Activated gamma-delta T cell treated with anti-CD3 and anti-CD28 coated beads, Interleukin-2, amount 50 U/mL, for 16 hours (primary cell): ENCODE data around the gene DOCK11.
"Not testable (repeated sequence)": the region's sequence is repeated elsewhere in the genome, so short reads cannot be mapped to it uniquely, and the experiment has no call there.

Experiments
- DNase-seq: peaks from one replicate; pipeline ENCODE4 v3.0.0-alpha.2; 2020; ENCODE audit warnings: low read depth

Gene DOCK11

GRCh38 chrX:118570209-118570608 is 74.6 kb downstream of the DOCK11 start:
- DNase-seq: no peak

- DNase-seq: no peak
Observed at GRCh38 chrX:118571836-118572235, 76.2 kb downstream of the DOCK11 start.

- DNase-seq: no peak
Observed at GRCh38 chrX:118574666-118575065, 79.1 kb downstream of the DOCK11 start.

- DNase-seq: no peak
Observed at GRCh38 chrX:118577041-118577440, 81.4 kb downstream of the DOCK11 start.

- no peak for DNase-seq
Observed at GRCh38 chrX:118579417-118579816, 83.8 kb downstream of the DOCK11 start.

- DNase-seq: not testable (repeated sequence)
Observed at GRCh38 chrX:118582926-118583325, 87.3 kb downstream of the DOCK11 start.

- no peak for DNase-seq
Observed at GRCh38 chrX:118583781-118584180, 88.2 kb downstream of the DOCK11 start.

GRCh38 chrX:118585296-118585695 is 89.7 kb downstream of the DOCK11 start:
- DNase-seq: no peak

- not testable (repeated sequence) for DNase-seq
Observed at GRCh38 chrX:118586206-118586605, 90.6 kb downstream of the DOCK11 start.

GRCh38 chrX:118588715-118589114 is 93.1 kb downstream of the DOCK11 start:
- DNase-seq: no peak

GRCh38 chrX:118589227-118589626 is 93.6 kb downstream of the DOCK11 start:
- no peak for DNase-seq

GRCh38 chrX:118593407-118593806 is 97.8 kb downstream of the DOCK11 start:
- no peak for DNase-seq

GRCh38 chrX:118594697-118595420 is 99.2 kb downstream of the DOCK11 start:
- no peak for DNase-seq

- no peak for DNase-seq
Observed at GRCh38 chrX:118595501-118596042, 100.0 kb downstream of the DOCK11 start.

GRCh38 chrX:118596390-118596789 is 100.8 kb downstream of the DOCK11 start:
- DNase-seq: no peak

GRCh38 chrX:118603981-118604380 is 108.4 kb downstream of the DOCK11 start:
- peak; percentile 9 for DNase-seq

GRCh38 chrX:118612290-118612689 is 116.7 kb downstream of the DOCK11 start:
- DNase-seq: no peak

GRCh38 chrX:118614150-118614549 is 118.5 kb downstream of the DOCK11 start:
- no peak for DNase-seq

- no peak for DNase-seq
Observed at GRCh38 chrX:118615141-118615540, 119.5 kb downstream of the DOCK11 start.

- no peak for DNase-seq
Observed at GRCh38 chrX:118621081-118621759, 125.6 kb downstream of the DOCK11 start.

- DNase-seq: no peak
Observed at GRCh38 chrX:118623062-118623461, 127.4 kb downstream of the DOCK11 start.

- DNase-seq: no peak
Observed at GRCh38 chrX:118626346-118626745, 130.7 kb downstream of the DOCK11 start.

GRCh38 chrX:118627084-118627758 is 131.6 kb downstream of the DOCK11 start:
- DNase-seq: no peak
